HG03108 (cell line): ENCODE results near the gene DUXB.

Experiments
- ATAC-seq: cut with Tn5 transposase; IDR thresholded peaks from one replicate; pipeline ENCODE4 v1.9.1; 2021; ENCODE audit warnings: moderate library complexity; ENCODE audit not compliant: unreplicated experiment

Gene DUXB, protein sequence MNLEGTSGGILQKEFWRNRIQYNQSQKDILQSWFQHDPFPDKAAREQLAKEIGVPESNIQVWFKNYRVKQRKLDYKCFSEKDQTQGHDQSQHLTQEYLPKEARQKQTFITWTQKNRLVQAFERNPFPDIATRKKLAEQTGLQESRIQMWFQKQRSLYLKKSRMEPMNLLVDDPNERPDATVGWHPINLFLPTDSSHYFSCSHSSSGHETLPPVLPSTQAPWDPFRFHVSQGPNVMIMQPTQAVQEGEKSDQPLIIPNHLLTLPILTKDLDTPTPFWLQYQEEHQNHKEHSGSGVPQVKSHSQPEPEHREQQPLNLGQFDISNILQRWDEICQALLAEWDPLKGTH

GRCh38 chr16:75701361-75701760, at the start of gene DUXB:
Gene DUXB, minus strand, starts transcription at chr16:75701461. Its CDS starts 43 bp downstream, at chr16:75701418.
- no peak for ATAC-seq

DNA sequence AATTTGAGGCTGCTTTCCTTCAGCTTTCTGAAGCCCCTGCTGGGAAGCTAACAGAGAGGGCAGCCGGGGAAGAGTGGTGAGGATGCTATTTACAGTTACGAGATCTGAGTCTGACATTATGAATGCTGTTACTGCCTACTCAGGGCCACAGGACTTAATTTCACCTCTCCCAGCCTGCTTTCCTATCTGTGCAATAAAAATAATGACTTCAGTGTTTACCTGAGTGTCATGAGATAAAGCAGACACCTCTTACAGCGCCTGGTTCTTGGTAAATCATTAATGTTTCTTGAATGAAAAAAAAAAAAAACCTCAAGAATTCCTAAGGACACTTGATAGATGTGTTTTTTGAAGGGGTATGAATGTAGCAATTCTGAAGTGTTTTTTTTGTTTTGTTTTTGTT, 49.3 kb upstream of the DUXB start:
- no peak for ATAC-seq

DNA sequence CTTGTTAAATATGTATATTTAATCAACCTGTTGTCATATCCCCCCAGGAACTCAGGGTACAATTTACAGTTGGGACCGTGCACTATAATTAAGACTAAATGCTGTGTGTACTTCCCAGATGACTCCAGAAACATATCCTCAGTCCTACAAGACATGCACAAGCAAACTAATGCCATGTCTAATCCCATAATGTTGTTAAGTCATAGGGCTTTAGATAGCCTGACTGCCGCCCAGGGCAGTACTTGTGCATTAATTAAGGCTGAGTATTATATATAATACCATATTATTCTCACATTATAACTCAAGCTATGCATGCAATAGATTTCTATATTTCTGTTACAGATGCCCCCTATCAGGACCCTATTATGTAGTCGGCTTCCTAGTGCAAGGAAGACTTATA, 45.1 kb upstream of the DUXB start:
- no peak for ATAC-seq

DNA sequence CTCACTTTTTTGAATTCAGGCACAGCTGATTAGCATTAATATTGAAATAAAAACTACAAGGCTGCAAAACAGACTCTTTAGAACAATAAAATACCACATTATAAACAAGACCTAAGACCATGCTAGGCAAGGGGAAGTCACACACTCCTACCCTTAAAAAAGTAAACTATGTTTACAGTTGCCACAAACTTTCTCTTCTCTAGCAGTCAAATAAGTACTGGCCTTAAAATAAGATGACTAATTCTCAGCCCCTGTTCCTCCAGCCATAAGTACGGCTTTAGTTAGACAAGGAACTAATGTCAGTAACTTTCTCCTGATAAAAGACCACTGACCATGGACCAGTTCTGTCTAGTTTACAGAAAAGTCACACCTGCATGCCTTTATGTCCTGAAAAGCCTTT, 44.6 kb upstream of the DUXB start:
- ATAC-seq = no peak

- no peak for ATAC-seq
Measured at GRCh38 chr16:75745242-75745641, 44.0 kb upstream of the DUXB start.

DNA sequence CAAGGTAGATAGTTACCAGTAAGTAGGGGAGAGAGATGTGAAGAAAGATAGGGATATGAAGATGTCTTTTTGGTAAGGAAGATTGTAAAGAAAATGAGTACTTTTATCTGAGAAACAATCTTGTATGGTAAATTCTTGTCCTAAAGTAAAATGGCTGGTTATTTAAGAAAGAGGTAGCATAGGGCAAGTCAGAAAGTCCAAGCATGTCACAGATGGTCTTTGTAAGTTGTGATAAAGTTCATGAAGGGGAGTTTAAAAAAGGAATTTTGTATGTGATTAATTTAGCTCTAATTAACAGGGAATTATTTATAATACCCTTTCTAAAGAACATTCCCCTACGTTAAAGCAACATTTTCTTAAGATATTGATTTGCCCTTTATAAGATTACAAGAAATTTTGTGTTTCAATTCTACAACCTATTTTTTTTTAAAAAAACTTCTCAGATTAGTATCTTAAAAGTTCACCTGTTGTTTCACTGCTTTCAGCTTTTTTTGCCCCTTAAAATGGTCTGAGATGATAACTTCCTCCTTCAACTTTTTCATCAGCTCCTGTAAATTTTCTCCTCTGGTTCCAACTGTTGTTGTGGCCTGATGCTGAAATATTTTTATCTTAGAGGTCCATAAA, 41.3 kb upstream of the DUXB start:
- ATAC-seq = no peak

- ATAC-seq = no peak
Measured at GRCh38 chr16:75733305-75734211, 32.3 kb upstream of the DUXB start.

GRCh38 chr16:75732871-75733270, 31.6 kb upstream of the DUXB start:
- no peak for ATAC-seq

GRCh38 chr16:75727221-75727620, 26.0 kb upstream of the DUXB start:
- ATAC-seq = no peak

- ATAC-seq = no peak
Measured at GRCh38 chr16:75726390-75726789, 25.1 kb upstream of the DUXB start, which contains the start of gene CPHXL. Gene CPHXL, minus strand, starts transcription at chr16:75726490. Its CDS starts 48 bp downstream, at chr16:75726442.

- no peak for ATAC-seq
Measured at GRCh38 chr16:75718452-75718851, 17.2 kb upstream of the DUXB start.

- no peak for ATAC-seq
Measured at GRCh38 chr16:75714661-75715060, 13.4 kb upstream of the DUXB start.

DNA sequence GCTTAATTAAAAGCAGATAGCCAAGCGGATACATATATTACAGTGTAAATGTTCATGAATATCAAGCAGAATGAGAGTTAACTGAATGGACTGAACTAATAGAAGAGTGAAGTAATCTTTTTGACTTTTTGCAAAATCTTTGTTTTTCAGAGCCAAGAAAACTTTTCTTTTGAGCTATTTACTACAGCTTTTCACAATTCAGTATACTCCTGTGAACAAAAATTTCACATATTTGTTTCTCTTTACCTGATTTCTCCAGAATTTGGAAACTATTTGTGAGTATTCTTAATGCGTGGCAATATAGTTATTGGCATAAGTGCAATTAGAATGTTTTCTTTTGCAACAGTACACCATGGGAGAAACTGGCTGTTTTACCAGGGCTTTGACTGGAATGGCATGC, 9.1 kb upstream of the DUXB start:
- ATAC-seq = no peak

GRCh38 chr16:75703306-75703705, 2.0 kb upstream of the DUXB start:
- ATAC-seq = no peak

GRCh38 chr16:75702242-75702641, 981 bp upstream of the DUXB start:
- no peak for ATAC-seq

DNA sequence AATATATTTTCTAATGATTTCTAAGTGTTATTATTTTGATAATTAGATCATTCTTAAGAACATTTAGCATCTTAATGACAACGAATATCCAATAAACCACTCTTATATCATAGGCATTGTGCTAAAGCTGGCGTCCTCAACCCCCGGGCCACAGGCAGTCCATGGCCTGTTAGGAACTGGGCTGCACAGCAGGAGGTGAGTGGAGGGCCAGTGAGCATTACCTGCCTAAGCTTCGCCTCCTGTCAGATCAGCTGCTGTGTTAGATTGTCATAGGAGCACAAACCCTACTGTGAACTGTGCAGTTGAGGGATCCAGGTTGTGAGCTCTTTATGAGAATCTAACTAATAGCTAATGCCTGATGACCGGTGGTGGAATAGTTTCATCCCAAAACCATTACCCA, 3.7 kb downstream of the DUXB start:
- no peak for ATAC-seq

DNA sequence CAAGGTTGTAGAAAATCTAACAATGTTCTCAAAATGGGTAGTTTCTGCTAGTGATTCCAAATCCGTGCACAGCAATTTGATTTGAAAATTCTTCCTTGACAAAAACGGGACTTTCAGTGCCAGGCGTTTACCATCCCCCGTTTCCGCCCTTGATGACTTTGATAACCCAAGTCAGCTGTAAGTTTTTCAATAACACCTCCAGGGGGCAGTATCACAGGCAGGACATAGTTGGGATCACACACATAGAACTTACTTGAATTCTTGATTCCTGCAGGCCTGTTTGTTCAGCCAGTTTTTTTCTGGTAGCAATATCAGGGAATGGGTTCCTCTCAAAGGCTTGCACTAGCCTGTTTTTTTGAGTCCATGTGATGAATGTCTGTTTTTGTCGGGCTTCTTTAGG, 5.6 kb downstream of the DUXB start:
- ATAC-seq = no peak

DNA sequence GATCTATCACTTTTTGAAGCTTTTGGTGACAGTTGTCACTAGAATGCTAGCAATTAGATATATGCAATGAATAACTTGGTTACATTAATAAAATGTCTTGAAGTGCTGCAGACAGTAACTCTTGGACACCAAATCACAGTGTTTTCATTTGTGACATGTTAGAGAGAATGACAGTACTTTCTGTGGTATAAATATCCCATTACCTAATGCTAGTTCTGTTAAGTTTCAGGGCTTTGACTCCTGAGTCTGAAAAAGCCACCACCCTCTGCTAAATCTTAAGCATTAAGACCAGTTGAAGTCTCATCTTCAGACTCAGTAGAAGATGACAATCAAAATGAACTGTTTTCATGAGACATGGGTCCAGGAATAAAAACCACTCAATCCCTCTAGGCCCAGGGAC, 13.9 kb downstream of the DUXB start:
- no peak for ATAC-seq

- no peak for ATAC-seq
Measured at GRCh38 chr16:75682308-75682707, 19.0 kb downstream of the DUXB start.

DNA sequence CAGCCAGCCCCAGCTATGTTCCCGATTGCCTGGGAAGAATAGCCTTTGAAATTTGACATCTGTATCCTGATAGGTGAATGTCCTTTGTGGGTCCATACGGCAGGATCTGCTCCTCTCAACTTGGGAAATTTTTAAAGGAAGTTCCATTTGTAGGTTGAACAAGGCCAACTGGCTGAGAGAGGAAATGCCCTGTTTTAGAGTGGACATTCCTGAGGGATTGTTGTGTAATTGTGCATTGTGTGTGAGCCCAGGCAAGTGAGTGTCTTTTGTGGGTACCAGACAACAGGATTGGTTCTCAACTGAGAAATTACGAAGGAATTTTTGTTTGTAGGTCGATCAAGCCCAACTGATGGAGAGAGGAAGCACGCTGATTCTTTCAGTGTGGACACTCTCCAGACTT, 21.9 kb downstream of the DUXB start:
- no peak for ATAC-seq

DNA sequence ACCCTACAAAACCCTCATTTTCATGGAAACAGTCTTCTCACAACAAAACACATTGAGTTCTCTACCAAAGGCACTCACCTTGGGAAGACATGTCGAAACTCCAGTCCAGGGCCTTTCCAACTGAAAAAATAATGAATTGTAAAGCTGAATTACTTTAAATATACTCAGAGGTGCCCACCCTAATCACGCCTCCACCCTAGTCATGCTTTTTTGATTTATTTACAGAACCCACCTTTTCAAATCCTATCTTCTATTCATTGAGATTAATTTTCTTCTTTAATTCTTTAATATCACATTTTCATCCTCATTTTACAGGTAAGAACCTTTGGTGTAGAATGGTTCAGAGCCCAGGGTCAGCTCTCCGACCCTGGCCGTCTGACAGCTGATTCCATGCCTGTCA, 24.4 kb downstream of the DUXB start, which contains the start of gene CPHXL2:
Gene CPHXL2, minus strand, starts transcription at position 101 of the 400 bp plus-strand sequence. Its CDS starts 10 bp downstream, at position 91.
- no peak for ATAC-seq
